Right lobe of liver (tissue), 6 donors: Measurements from ENCODE around the gene ACBD6. TPM values are rescaled to one million over a fixed set of nuclear protein-coding genes. Genes with fewer than 3 reads are reported as not detected.
A peak's percentile ranks its signal among the peaks of the same experiment; 100 is the strongest.

Source experiments
- ATAC-seq, 4 donors: fragments of 200-7000 bp; cut with Tn5 transposase; one replicate each; pipeline ENCODE4 v1.9.1; 2020; ENCODE audit warnings: mild to moderate bottlenecking in 4 of 4, moderate library complexity in 4 of 4
- DNase-seq, 3 donors: peaks; one replicate each; pipeline ENCODE4 v3.0.0-alpha.2; 2020
- H3K27ac ChIP-seq, 3 donors: fragments of 200-600 bp; one replicate each; pipeline ENCODE4 v1.8.0; 2022
- H3K27me3 ChIP-seq, 2 donors: fragments of 200-600 bp; one replicate each; pipeline ENCODE4 v1.8.0; 2022
- H3K36me3 ChIP-seq, 4 donors: fragments of 200-600 bp; sonication (generic) in 1 of 4; one replicate each; pipeline versions ENCODE4 v1.5.1 to v1.8.0; 2017 to 2022; ENCODE audit warnings: control low read depth in 1 of 4
- H3K4me1 ChIP-seq, 4 donors: fragments of 200-600 bp; sonication (generic) in 1 of 4; one replicate each; pipeline versions ENCODE4 v1.5.1 to v1.8.0; 2017 to 2022; ENCODE audit warnings: control low read depth in 1 of 4
- H3K4me3 ChIP-seq, 3 donors: fragments of 200-600 bp; one replicate each; pipeline ENCODE4 v1.8.0; 2022
- H3K9me3 ChIP-seq, 4 donors: fragments of 200-600 bp; sonication (generic) in 1 of 4; one replicate each; pipeline versions ENCODE4 v1.5.1 to v1.8.0; 2017 to 2022; ENCODE audit warnings: control low read depth in 1 of 4
- CTCF ChIP-seq, 4 donors: fragments of 200-600 bp in 3 of 4; fragments of 450-650 bp in 1 of 4; IDR thresholded peaks; one replicate each; pipeline versions ENCODE4 v1.5.1 to v1.8.0; 2016 to 2022; ENCODE audit warnings: antibody characterized with exemption in 4 of 4, mild to moderate bottlenecking in 2 of 4
- POLR2A ChIP-seq: fragments of 450-650 bp; IDR thresholded peaks from one replicate; pipeline ENCODE4 v1.6.1; 2017; ENCODE audit warnings: antibody characterized with exemption, mild to moderate bottlenecking
- WGBS: methylation state at CpG from one replicate; pipeline ENCODE4 v1.1.6; 2018; ENCODE audit warnings: low coverage, low lambda C conversion rate; ENCODE audit not compliant: insufficient coverage; ENCODE audit errors: missing lambda C conversion rate; 5-methylcytosine and 5-hydroxymethylcytosine counted together
- intact Hi-C, 2 donors: fragments of 100-400 bp; cut with DNase I; formaldehyde crosslinking; loops; one replicate each; pipeline versions ENCODE4 v1.11.2 to v1.14.1; 2022
- total RNA-seq, 6 experiments: library from RNA; depleted of rRNA in 2 of 6; stranded (reverse); fragments of >200 nt in 2 of 6; fragmentation: NEBNext Ultra II Directional in 3 of 6; extraction: Animal tissue kit (Norgen Biotek cat#: 25700) in 3 of 6; gene quantifications; one replicate each; pipeline versions ENCODE4 v1.1.0 to v1.2.4, GENCODE V29; 2016 to 2023
- donor health status: DM: no; HTN: yes; CAD: no.
- donor health status: DM: no; HTN: no; CAD: no.
- donor health status: DM: no; HTN: no; CAD: no.
- donor health status: DM: no; HTN: yes; CAD: no.
- donor health status: DM: no; HTN: yes; CAD: no.

Gene ACBD6
- total RNA-seq, 6 experiments from 2014 or later, result 9.5 to 18.9 (median 11.5) TPM

DNA sequence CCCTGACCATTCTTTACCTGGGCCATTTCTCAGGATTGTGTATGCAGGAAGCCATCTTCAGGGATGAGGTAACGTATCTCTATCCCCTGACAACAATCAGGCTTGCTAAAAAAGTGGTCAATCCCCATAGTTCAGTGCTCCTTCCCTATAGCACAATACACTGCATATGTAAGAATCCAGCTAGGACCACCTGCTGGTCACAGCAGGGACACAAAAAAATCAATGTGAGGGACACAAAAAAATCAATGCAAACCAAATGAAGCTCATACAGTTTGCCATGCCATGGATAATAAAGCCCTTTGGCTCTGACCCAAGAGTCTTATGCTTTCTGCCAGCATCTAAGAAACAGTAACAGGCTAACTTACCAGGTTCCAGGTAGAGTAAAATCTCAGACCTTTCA is 16.3 kb downstream of the ACBD6 start:
- ATAC-seq, result no peak
- intact Hi-C loops, result loop anchor here in 1 of 2 donors (10.0 kb wide), 1 partner anchor 231 kb away; no protein-coding TSS in a partner anchor
- no peak overlapping the region for H3K4me3 ChIP-seq

DNA sequence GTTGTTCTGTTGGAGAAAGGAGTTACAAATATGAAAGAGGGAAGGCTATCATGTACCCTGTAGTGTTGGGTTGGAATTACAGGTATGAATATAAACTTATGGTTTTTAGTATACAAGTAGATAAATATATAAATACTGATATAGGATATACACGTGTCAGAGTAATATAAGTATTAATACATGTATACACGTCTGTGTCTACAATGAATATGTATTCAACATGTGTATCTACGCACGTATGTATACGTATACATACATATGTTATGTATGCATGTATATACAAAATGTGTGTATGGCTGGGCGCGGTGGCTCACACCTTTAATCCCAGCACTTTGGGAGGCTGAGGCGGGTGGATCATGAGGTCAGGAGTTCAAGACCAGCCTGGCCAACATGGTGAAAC is 17.9 kb downstream of the ACBD6 start:
- TF ChIP-seq CTCF (IDR thresholded peaks at IDR 0.05) (no peak), POLR2A (no peak)
- no peak overlapping the region for H3K4me3 ChIP-seq
- 92% methylated on average over 5 of the region's 8 CpGs for WGBS
- H3K27ac ChIP-seq, result no peak overlapping the region
- H3K9me3 ChIP-seq, result no peaks in the 10 kb centered on the region
- no peaks in the 10 kb centered on the region for H3K27me3 ChIP-seq
- no peaks in the 10 kb centered on the region for H3K4me1 ChIP-seq
- no peak for ATAC-seq
- intact Hi-C loops, result loop anchor here in 1 of 2 donors (10.0 kb wide), 1 partner anchor 230 kb away; no protein-coding TSS in a partner anchor
- no peaks in the 10 kb centered on the region for H3K36me3 ChIP-seq
- DNase-seq, result no peak

More for the DNA sequence above, 16.3 kb downstream of the ACBD6 start:
- H3K27ac ChIP-seq, result no peak overlapping the region
- WGBS, result 71% methylated on average over 1 of the region's 1 CpG
- DNase-seq, result no peak
- no peaks in the 10 kb centered on the region for H3K4me1 ChIP-seq
- no peaks in the 10 kb centered on the region for H3K36me3 ChIP-seq
- H3K27me3 ChIP-seq, result no peaks in the 10 kb centered on the region
- H3K9me3 ChIP-seq, result no peaks in the 10 kb centered on the region
- TF ChIP-seq POLR2A, result no peak
- no peak for TF ChIP-seq CTCF (IDR thresholded peaks at IDR 0.05)

GRCh38 chr1:180482425-180483275 is 19.7 kb downstream of the ACBD6 start:
- TF ChIP-seq CTCF (IDR thresholded peaks at IDR 0.05), result peak; percentile 48 to 71 (median 68)
- TF ChIP-seq POLR2A, result no peak
- Histone ChIP-seq H3K4me1 (no peaks in the 10 kb centered on the region), H3K9me3 (no peaks in the 10 kb centered on the region), H3K36me3 (no peaks in the 10 kb centered on the region), H3K27me3 (no peaks in the 10 kb centered on the region), H3K27ac (no peak overlapping the region), H3K4me3 (no peak overlapping the region)
- intact Hi-C loops, result loop anchor here in 1 of 2 donors (10.0 kb wide), 1 partner anchor 228 kb away; no protein-coding TSS in a partner anchor
- no peak for DNase-seq
- peak; percentile 56 to 72 (median 70) for ATAC-seq
- WGBS, result 18% methylated on average over 10 of the region's 10 CpGs

DNA sequence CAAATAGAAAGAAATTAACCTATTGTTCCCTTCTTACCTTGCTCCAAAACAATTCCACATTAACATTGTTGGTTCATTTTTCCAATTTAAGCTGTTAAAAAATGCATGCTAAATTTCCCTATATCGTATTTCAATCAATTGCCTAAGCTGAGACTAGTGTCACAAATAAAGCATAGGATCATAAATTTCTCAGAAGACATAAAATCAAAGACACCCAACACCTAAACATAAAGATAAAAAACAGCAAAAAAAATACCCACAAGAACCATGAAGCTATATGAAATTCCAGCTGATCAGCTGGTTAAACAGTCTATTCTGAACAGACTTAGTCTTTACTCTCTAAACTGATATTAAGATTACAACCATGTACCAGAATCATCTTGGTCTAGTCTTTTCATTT is 32.3 kb downstream of the ACBD6 start:
- ATAC-seq, result no peak
- intact Hi-C loops, result no loop called here
- H3K27ac ChIP-seq, result no peak overlapping the region
- TF ChIP-seq CTCF (IDR thresholded peaks at IDR 0.05), result no peak
- TF ChIP-seq POLR2A, result no peak
- H3K4me3 ChIP-seq, result no peak overlapping the region
- DNase-seq, result no peak
- no peaks in the 10 kb centered on the region for H3K36me3 ChIP-seq
- no peaks in the 10 kb centered on the region for H3K4me1 ChIP-seq
- WGBS, result 100% methylated on average over 1 of the region's 1 CpG
- no peaks in the 10 kb centered on the region for H3K27me3 ChIP-seq
- no peaks in the 10 kb centered on the region for H3K9me3 ChIP-seq
